Measurements from ENCODE around the gene ABTB2.

DNA sequence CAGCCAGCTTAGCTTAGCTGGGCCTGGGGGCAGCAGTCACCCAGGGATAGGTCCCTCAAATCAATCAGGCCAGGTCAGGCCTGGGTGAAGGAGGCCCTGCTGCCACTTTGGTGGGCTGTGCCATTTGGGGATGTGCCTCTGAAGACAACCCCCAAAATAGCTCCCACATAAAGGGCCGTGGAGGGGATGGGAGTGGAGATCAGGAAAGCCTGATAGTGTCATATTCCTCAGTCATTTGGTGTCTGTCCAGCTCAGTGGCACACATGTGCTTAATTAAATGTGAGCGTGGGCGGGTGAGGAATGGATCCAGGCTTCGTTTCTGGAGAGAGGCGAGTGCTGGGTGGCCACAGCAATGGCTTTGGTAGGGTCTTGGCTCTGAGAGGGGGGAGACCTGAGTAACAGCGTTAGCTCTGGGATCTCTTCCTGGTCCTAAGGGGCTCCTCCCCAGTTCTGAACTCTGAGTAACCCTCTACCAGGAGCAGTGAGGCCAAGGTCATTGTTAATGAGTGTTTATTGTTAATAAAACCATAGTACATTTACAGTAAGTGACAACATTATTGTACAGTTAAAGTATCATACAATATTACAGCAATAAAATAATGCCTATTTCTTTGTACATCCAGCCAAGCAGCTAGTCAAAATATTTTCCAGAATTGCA is 207.2 kb downstream of the ABTB2 start:
- no peak for TF ChIP-seq HDGF (IDR thresholded peaks at IDR 0.05; ENCODE audit: borderline replicate concordance)
- no peak for TF ChIP-seq SUZ12 (IDR thresholded peaks at IDR 0.05)

All from HEK293T (cell line).